ENCODE measurements around the gene KCTD2.

GRCh38 chr17:75084039-75084660 lies 37.1 kb downstream of the KCTD2 start:
- TF ChIP-seq POLR2A (IDR thresholded peaks at IDR 0.05) = no peak
- TF ChIP-seq EP300 (IDR thresholded peaks at IDR 0.05) = no peak
- no peak for TF ChIP-seq CTCF (IDR thresholded peaks at IDR 0.05)
